DND-41 (cell line): ENCODE results near the gene ERBB4.

Experiments used
- ATAC-seq: fragments of 200-7000 bp; cut with Tn5 transposase; 3 replicates; pipeline ENCODE4 v1.9.1; 2021; ENCODE audit warnings: low read depth; ENCODE audit not compliant: insufficient read depth
- DNase-seq: peaks from one replicate; pipeline ENCODE4 v3.0.0-alpha.2; 2020
- H2AFZ ChIP-seq: 2 replicates; pipeline ENCODE4 v1.6.0; 2012; ENCODE audit warnings: low read depth, low read length
- H3K27ac ChIP-seq: 2 replicates; pipeline ENCODE4 v1.5.1; 2012; ENCODE audit warnings: low read length, inconsistent platforms
- H3K27me3 ChIP-seq: fragments of 200-600 bp; sonication (generic); 2 replicates; pipeline ENCODE4 v1.6.0; 2012; ENCODE audit warnings: low read length, mild to moderate bottlenecking, inconsistent platforms; ENCODE audit not compliant: insufficient read depth, poor library complexity
- H3K36me3 ChIP-seq: 2 replicates; pipeline ENCODE4 v1.5.1; 2012; ENCODE audit warnings: low read length, inconsistent platforms; ENCODE audit not compliant: insufficient read depth
- H3K4me1 ChIP-seq: 2 replicates; pipeline ENCODE4 v1.5.1; 2012; ENCODE audit warnings: mild to moderate bottlenecking, low read length; ENCODE audit not compliant: insufficient read depth
- H3K4me2 ChIP-seq: 2 replicates; pipeline ENCODE4 v1.6.0; 2012; ENCODE audit warnings: mild to moderate bottlenecking, moderate library complexity, low read length, inconsistent platforms; ENCODE audit not compliant: insufficient read depth
- H3K4me3 ChIP-seq, 2 experiments: fragments of 200-600 bp in 1 of 2; shearing (Covaris generic) in 1 of 2; 2 replicates each; pipeline ENCODE4 v1.5.1; 2012 to 2016; ENCODE audit warnings: inconsistent platforms in 2 of 2, low read length in 2 of 2, mild to moderate bottlenecking in 2 of 2, low read depth in 1 of 2, moderate library complexity in 1 of 2
- H3K79me2 ChIP-seq: 2 replicates; pipeline ENCODE4 v1.6.0; 2012; ENCODE audit warnings: low read length, inconsistent platforms; ENCODE audit not compliant: insufficient read depth
- H3K9ac ChIP-seq: 2 replicates; pipeline ENCODE4 v1.6.0; 2012; ENCODE audit warnings: low read depth, mild to moderate bottlenecking, inconsistent platforms, low read length, moderate library complexity
- H3K9me3 ChIP-seq: 2 replicates; pipeline ENCODE4 v1.5.1; 2012; ENCODE audit warnings: low read length, moderate library complexity, mild to moderate bottlenecking, inconsistent platforms; ENCODE audit not compliant: insufficient read depth, severe bottlenecking
- H4K20me1 ChIP-seq: 2 replicates; pipeline ENCODE4 v1.6.0; 2012; ENCODE audit warnings: low read length; ENCODE audit not compliant: insufficient read depth
- EZH2 ChIP-seq: IDR thresholded peaks from 3 replicates; pipeline ENCODE4 v1.6.1; 2012; ENCODE audit warnings: borderline replicate concordance, low read depth, mild to moderate bottlenecking, moderate library complexity, low read length, inconsistent platforms; ENCODE audit not compliant: severe bottlenecking
- TF ChIP-seq, protein P1 (sequence below): IDR thresholded peaks from 2 replicates; pipeline ENCODE4 v1.5.1; 2012; ENCODE audit warnings: borderline replicate concordance, low read length, moderate library complexity, mild to moderate bottlenecking; ENCODE audit not compliant: poor library complexity, severe bottlenecking; ENCODE audit errors: extremely low read depth

ERBB4 gene

GRCh38 chr2:212408524-212408923, 130.1 kb downstream of the ERBB4 start:
- Histone ChIP-seq H4K20me1 (no peaks in the 10 kb centered on the region), H3K4me2 (no peak overlapping the region), H3K36me3 (no peaks in the 10 kb centered on the region), H3K4me3 (no peak overlapping the region), H3K27me3 (no peaks in the 10 kb centered on the region), H2AFZ (no peak overlapping the region), H3K9ac (no peak overlapping the region), H3K4me1 (no peaks in the 10 kb centered on the region), H3K79me2 (no peaks in the 10 kb centered on the region), H3K9me3 (no peaks in the 10 kb centered on the region), H3K27ac (no peak overlapping the region)
- ATAC-seq (no peak), DNase-seq (no peak)
- TF ChIP-seq, protein P1, sequence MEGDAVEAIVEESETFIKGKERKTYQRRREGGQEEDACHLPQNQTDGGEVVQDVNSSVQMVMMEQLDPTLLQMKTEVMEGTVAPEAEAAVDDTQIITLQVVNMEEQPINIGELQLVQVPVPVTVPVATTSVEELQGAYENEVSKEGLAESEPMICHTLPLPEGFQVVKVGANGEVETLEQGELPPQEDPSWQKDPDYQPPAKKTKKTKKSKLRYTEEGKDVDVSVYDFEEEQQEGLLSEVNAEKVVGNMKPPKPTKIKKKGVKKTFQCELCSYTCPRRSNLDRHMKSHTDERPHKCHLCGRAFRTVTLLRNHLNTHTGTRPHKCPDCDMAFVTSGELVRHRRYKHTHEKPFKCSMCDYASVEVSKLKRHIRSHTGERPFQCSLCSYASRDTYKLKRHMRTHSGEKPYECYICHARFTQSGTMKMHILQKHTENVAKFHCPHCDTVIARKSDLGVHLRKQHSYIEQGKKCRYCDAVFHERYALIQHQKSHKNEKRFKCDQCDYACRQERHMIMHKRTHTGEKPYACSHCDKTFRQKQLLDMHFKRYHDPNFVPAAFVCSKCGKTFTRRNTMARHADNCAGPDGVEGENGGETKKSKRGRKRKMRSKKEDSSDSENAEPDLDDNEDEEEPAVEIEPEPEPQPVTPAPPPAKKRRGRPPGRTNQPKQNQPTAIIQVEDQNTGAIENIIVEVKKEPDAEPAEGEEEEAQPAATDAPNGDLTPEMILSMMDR, result no peak
- TF ChIP-seq EZH2, result no peak

DNA sequence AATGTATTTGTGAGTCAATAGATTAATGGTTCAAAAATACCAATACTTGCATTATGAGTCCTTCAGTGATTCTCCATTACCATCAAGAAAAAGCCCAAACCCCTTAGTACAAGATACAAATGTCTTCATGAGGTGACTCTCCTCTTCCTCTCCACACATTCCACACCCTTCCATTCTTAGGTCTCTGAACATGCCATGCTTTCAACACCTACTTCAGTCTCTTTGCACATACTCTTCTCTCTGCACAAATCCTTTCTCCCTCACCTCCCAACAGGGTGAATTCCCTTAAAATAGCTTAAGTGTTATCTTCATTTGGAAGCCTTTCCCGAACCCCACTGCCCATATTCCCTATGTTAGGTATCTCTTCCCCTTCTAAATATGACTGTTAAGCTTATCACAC, 131.9 kb downstream of the ERBB4 start:
- H3K9me3 ChIP-seq, result no peaks in the 10 kb centered on the region
- H3K36me3 ChIP-seq, result no peaks in the 10 kb centered on the region
- no peak overlapping the region for H3K9ac ChIP-seq
- DNase-seq (no peak), ATAC-seq (no peak)
- no peak overlapping the region for H3K4me2 ChIP-seq
- no peaks in the 10 kb centered on the region for H3K4me1 ChIP-seq
- H3K79me2 ChIP-seq, result no peaks in the 10 kb centered on the region
- no peaks in the 10 kb centered on the region for H4K20me1 ChIP-seq
- TF ChIP-seq, protein P1, result no peak
- TF ChIP-seq EZH2, result no peak
- H3K27ac ChIP-seq, result no peak overlapping the region
- no peak overlapping the region for H2AFZ ChIP-seq
- no peaks in the 10 kb centered on the region for H3K27me3 ChIP-seq
- no peak overlapping the region for H3K4me3 ChIP-seq

DNA sequence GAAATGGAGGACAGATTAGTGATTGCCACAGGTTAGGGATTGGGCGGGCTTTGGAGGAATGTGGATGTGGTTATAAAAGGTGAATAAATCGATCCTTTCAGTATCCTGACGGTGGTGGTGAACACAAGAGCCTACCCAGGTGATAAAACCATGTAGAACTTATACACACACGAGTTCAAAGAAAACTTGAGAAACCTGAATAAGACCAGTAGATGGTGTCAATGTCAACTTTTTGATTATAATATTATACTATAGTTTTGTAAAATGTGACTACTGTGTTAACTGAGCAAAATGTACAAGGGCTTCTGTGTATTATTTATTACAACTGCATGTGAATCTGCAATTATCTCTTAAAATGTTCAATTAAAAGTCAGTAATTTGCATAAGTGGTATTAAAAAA, 136.3 kb downstream of the ERBB4 start:
- Histone ChIP-seq H3K27me3 (no peaks in the 10 kb centered on the region), H3K9me3 (no peaks in the 10 kb centered on the region), H3K27ac (no peak overlapping the region), H2AFZ (no peak overlapping the region), H3K36me3 (no peaks in the 10 kb centered on the region), H3K4me2 (no peak overlapping the region), H3K4me1 (no peaks in the 10 kb centered on the region), H3K9ac (no peak overlapping the region), H4K20me1 (no peaks in the 10 kb centered on the region), H3K79me2 (no peaks in the 10 kb centered on the region), H3K4me3 (no peak overlapping the region)
- ATAC-seq (no peak), DNase-seq (no peak)
- TF ChIP-seq EZH2, result no peak
- TF ChIP-seq, protein P1, result no peak

DNA sequence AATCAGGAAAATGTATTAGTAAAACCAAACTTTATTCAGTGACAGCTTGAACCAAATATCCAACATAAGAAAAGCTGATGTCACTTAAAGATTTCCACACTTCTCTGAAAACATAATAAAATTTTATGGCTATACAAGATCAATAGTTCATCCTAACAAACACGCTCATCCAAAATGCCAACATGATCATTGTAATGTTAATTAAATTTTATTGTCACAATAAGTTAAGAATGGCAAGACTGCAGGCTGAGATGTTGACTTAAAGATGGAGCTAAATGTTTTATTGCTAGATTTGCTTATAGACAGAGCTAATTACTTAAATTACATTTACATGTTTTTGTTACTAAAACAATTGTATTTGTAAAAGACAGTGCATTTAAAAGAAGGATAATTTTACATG, 140.3 kb downstream of the ERBB4 start:
- H3K79me2 ChIP-seq, result no peaks in the 10 kb centered on the region
- H4K20me1 ChIP-seq, result no peaks in the 10 kb centered on the region
- no peaks in the 10 kb centered on the region for H3K4me1 ChIP-seq
- no peak overlapping the region for H2AFZ ChIP-seq
- H3K27ac ChIP-seq, result no peak overlapping the region
- H3K27me3 ChIP-seq, result no peaks in the 10 kb centered on the region
- H3K9me3 ChIP-seq, result no peaks in the 10 kb centered on the region
- no peaks in the 10 kb centered on the region for H3K36me3 ChIP-seq
- no peak overlapping the region for H3K4me3 ChIP-seq
- ATAC-seq, result no peak
- no peak overlapping the region for H3K4me2 ChIP-seq
- no peak for DNase-seq
- no peak overlapping the region for H3K9ac ChIP-seq
- TF ChIP-seq, protein P1, result no peak
- no peak for TF ChIP-seq EZH2
